ENCODE data around the gene SPDYE5. TPM values are rescaled to one million over a fixed set of nuclear protein-coding genes. Genes with fewer than 3 reads are reported as not detected.
"Not testable (repeated sequence)": the region's sequence is repeated elsewhere in the genome, so short reads cannot be mapped to it uniquely, and the experiment has no call there.

The SPDYE5 gene
- total and polyA plus RNA-seq, 5 donors from 2014 or later = 0.15 TPM; not detected in 4

GRCh38 chr7:75477457-75477856 lies 14.7 kb upstream of the SPDYE5 start:
- H3K4me1 ChIP-seq (ENCODE audit: control insufficient read depth, insufficient read depth, low read length, poor library complexity, severe bottlenecking); H3K4me3 ChIP-seq (ENCODE audit: low read depth, low read length); H3K4me3 Mint-ChIP-seq; ATAC-seq (ENCODE audit: low read depth in 2 of 2); H3K9me3 Mint-ChIP-seq; H3K27me3 Mint-ChIP-seq; DNase-seq; H3K27me3 ChIP-seq (ENCODE audit: control insufficient read depth, insufficient read depth, low read length); H3K9me3 ChIP-seq (ENCODE audit: control insufficient read depth in 2 of 2, low read length in 2 of 2); H3K36me3 ChIP-seq (ENCODE audit: control insufficient read depth, insufficient read depth, low read length); H3K36me3 Mint-ChIP-seq; H3K27ac ChIP-seq (ENCODE audit: insufficient read depth, low read length, poor library complexity, severe bottlenecking): not testable (repeated sequence)
- peak overlapping the region in 1 of 3 donors; percentile 55 for H3K27ac Mint-ChIP-seq
- H3K4me1 Mint-ChIP-seq = peaks cover 0 to 24% (median 1%) of the 10 kb centered on the region in 4 donors

GRCh38 chr7:75480313-75480712 lies 11.8 kb upstream of the SPDYE5 start:
- not testable (repeated sequence) for ATAC-seq (ENCODE audit: low read depth in 2 of 2); H3K4me3 ChIP-seq (ENCODE audit: low read depth, low read length); H3K27me3 Mint-ChIP-seq; H3K36me3 ChIP-seq (ENCODE audit: control insufficient read depth, insufficient read depth, low read length); H3K27me3 ChIP-seq (ENCODE audit: control insufficient read depth, insufficient read depth, low read length); H3K27ac Mint-ChIP-seq; H3K4me1 ChIP-seq (ENCODE audit: control insufficient read depth, insufficient read depth, low read length, poor library complexity, severe bottlenecking); H3K36me3 Mint-ChIP-seq; H3K27ac ChIP-seq (ENCODE audit: insufficient read depth, low read length, poor library complexity, severe bottlenecking); H3K9me3 Mint-ChIP-seq; DNase-seq; H3K9me3 ChIP-seq (ENCODE audit: control insufficient read depth in 2 of 2, low read length in 2 of 2); H3K4me3 Mint-ChIP-seq
- H3K4me1 Mint-ChIP-seq = peaks cover 0 to 36% (median 6%) of the 10 kb centered on the region in 4 donors

GRCh38 chr7:75485355-75485978 lies 6.7 kb upstream of the SPDYE5 start:
- H3K4me1 Mint-ChIP-seq = peaks cover 0 to 31% (median 5%) of the 10 kb centered on the region in 4 donors
- H3K27me3 Mint-ChIP-seq; H3K9me3 ChIP-seq (ENCODE audit: control insufficient read depth in 2 of 2, low read length in 2 of 2); H3K36me3 ChIP-seq (ENCODE audit: control insufficient read depth, insufficient read depth, low read length); H3K4me1 ChIP-seq (ENCODE audit: control insufficient read depth, insufficient read depth, low read length, poor library complexity, severe bottlenecking); ATAC-seq (ENCODE audit: low read depth in 2 of 2); H3K36me3 Mint-ChIP-seq; H3K27me3 ChIP-seq (ENCODE audit: control insufficient read depth, insufficient read depth, low read length); H3K9me3 Mint-ChIP-seq: not testable (repeated sequence)
- peak overlapping the region; percentile 78 to 87 (median 84) for H3K27ac Mint-ChIP-seq
- Histone ChIP-seq H3K27ac (ENCODE audit: insufficient read depth, low read length, poor library complexity, severe bottlenecking) (peak overlapping the region; percentile 69), H3K4me3 (ENCODE audit: low read depth, low read length) (peak overlapping the region; percentile 41)
- peak in 2 of 3 donors; percentile 2 to 16 for DNase-seq
- H3K4me3 Mint-ChIP-seq = peak overlapping the region; percentile 90 to 93 (median 92)

GRCh38 chr7:75485979-75486643 lies 6.0 kb upstream of the SPDYE5 start, which contains the start of gene POM121C:
Gene POM121C (minus strand): TSS chr7:75486299. CDS start chr7:75441496, 44,803 bp downstream.
- not testable (repeated sequence) for H3K36me3 Mint-ChIP-seq; H3K9me3 ChIP-seq (ENCODE audit: control insufficient read depth in 2 of 2, low read length in 2 of 2); H3K9me3 Mint-ChIP-seq; H3K27me3 Mint-ChIP-seq; H3K4me1 ChIP-seq (ENCODE audit: control insufficient read depth, insufficient read depth, low read length, poor library complexity, severe bottlenecking); H3K36me3 ChIP-seq (ENCODE audit: control insufficient read depth, insufficient read depth, low read length); H3K27me3 ChIP-seq (ENCODE audit: control insufficient read depth, insufficient read depth, low read length)
- peak within 1 kb of the TSS; percentile 78 to 87 (median 84) for H3K27ac Mint-ChIP-seq
- peak within 1 kb of the TSS; percentile 54 for H3K4me3 ChIP-seq (ENCODE audit: low read depth, low read length)
- ATAC-seq (ENCODE audit: low read depth in 2 of 2) (peak; percentile 98 to 100), DNase-seq (peak; percentile 77 to 94 (median 81))
- peaks cover 0 to 31% (median 5%) of the 10 kb centered on the region in 4 donors for H3K4me1 Mint-ChIP-seq
- peak within 1 kb of the TSS; percentile 90 to 93 (median 92) for H3K4me3 Mint-ChIP-seq
- H3K27ac ChIP-seq (ENCODE audit: insufficient read depth, low read length, poor library complexity, severe bottlenecking) = peak within 1 kb of the TSS; percentile 69

GRCh38 chr7:75509033-75509432 lies 16.9 kb downstream of the SPDYE5 start:
- not testable (repeated sequence) for H3K4me1 ChIP-seq (ENCODE audit: control insufficient read depth, insufficient read depth, low read length, poor library complexity, severe bottlenecking); H3K9me3 ChIP-seq (ENCODE audit: control insufficient read depth in 2 of 2, low read length in 2 of 2); DNase-seq; H3K27me3 Mint-ChIP-seq; H3K27me3 ChIP-seq (ENCODE audit: control insufficient read depth, insufficient read depth, low read length); H3K4me1 Mint-ChIP-seq; H3K4me3 Mint-ChIP-seq; H3K36me3 Mint-ChIP-seq; ATAC-seq (ENCODE audit: low read depth in 2 of 2); H3K27ac ChIP-seq (ENCODE audit: insufficient read depth, low read length, poor library complexity, severe bottlenecking); H3K36me3 ChIP-seq (ENCODE audit: control insufficient read depth, insufficient read depth, low read length); H3K9me3 Mint-ChIP-seq; H3K4me3 ChIP-seq (ENCODE audit: low read depth, low read length); H3K27ac Mint-ChIP-seq

GRCh38 chr7:75518842-75519241 lies 26.7 kb downstream of the SPDYE5 start:
- H3K4me3 Mint-ChIP-seq; H3K9me3 Mint-ChIP-seq; DNase-seq; H3K27me3 Mint-ChIP-seq; H3K27ac Mint-ChIP-seq; H3K4me1 ChIP-seq (ENCODE audit: control insufficient read depth, insufficient read depth, low read length, poor library complexity, severe bottlenecking); H3K27ac ChIP-seq (ENCODE audit: insufficient read depth, low read length, poor library complexity, severe bottlenecking); H3K9me3 ChIP-seq (ENCODE audit: control insufficient read depth in 2 of 2, low read length in 2 of 2); ATAC-seq (ENCODE audit: low read depth in 2 of 2); H3K27me3 ChIP-seq (ENCODE audit: control insufficient read depth, insufficient read depth, low read length); H3K4me3 ChIP-seq (ENCODE audit: low read depth, low read length): not testable (repeated sequence)
- H3K4me1 Mint-ChIP-seq = peaks cover 14 to 41% (median 20%) of the 10 kb centered on the region in 4 donors
- peaks cover 38% of the 10 kb centered on the region for H3K36me3 Mint-ChIP-seq
- H3K36me3 ChIP-seq (ENCODE audit: control insufficient read depth, insufficient read depth, low read length) = peaks cover 27% of the 10 kb centered on the region

- Histone ChIP-seq H3K36me3 (ENCODE audit: control insufficient read depth, insufficient read depth, low read length) (peaks cover 40% of the 10 kb centered on the region), H3K4me1 (ENCODE audit: control insufficient read depth, insufficient read depth, low read length, poor library complexity, severe bottlenecking) (peaks cover 11% of the 10 kb centered on the region)
- not testable (repeated sequence) for H3K4me3 ChIP-seq (ENCODE audit: low read depth, low read length); H3K27ac ChIP-seq (ENCODE audit: insufficient read depth, low read length, poor library complexity, severe bottlenecking); H3K9me3 ChIP-seq (ENCODE audit: control insufficient read depth in 2 of 2, low read length in 2 of 2); H3K27me3 Mint-ChIP-seq; H3K27me3 ChIP-seq (ENCODE audit: control insufficient read depth, insufficient read depth, low read length); ATAC-seq (ENCODE audit: low read depth in 2 of 2); DNase-seq; H3K9me3 Mint-ChIP-seq
- Mint-ChIP-seq H3K4me3 (peak overlapping the region in 1 of 4 donors; percentile 67), H3K27ac (peak overlapping the region in 1 of 3 donors; percentile 5), H3K36me3 (peaks cover 50% of the 10 kb centered on the region), H3K4me1 (peaks cover 22 to 59% (median 27%) of the 10 kb centered on the region in 4 donors)
Measured at GRCh38 chr7:75521727-75522126, 29.6 kb downstream of the SPDYE5 start.
